Measurements from ENCODE around the gene LMOD2.

- TF ChIP-seq MTF1 (CRISPR knock-in tag; IDR thresholded peaks at IDR 0.05; ENCODE audit: borderline replicate concordance), result no peak
- no peak for TF ChIP-seq PPARD (CRISPR knock-in tag; IDR thresholded peaks at IDR 0.05)
- TF ChIP-seq ZNF766 (CRISPR knock-in tag; conservative IDR thresholded peaks at IDR 0.05), result no peak
- no peak for TF ChIP-seq TEAD2 (tag; IDR thresholded peaks at IDR 0.05)
- TF ChIP-seq POLR2A (conservative IDR thresholded peaks at IDR 0.05), result no peak
- no peak for TF ChIP-seq CBX1 (IDR thresholded peaks at IDR 0.05; ENCODE audit: low read depth)
- no peak for TF ChIP-seq FOXP4 (CRISPR knock-in tag; IDR thresholded peaks at IDR 0.05; ENCODE audit: borderline replicate concordance)
- no peak for TF ChIP-seq CTCF (IDR thresholded peaks at IDR 0.05 in 2 of 3, conservative IDR thresholded peaks at IDR 0.05 in 1 of 3; ENCODE audit: insufficient read depth in 2 of 3, low read depth in 1 of 3, low read length in 3 of 3)
- no peak for TF ChIP-seq SNRNP70 (optimal IDR thresholded peaks at IDR 0.05; ENCODE audit: low read depth, low read length)
- TF ChIP-seq ZNF75A (CRISPR knock-in tag; IDR thresholded peaks at IDR 0.05), result no peak
- TF ChIP-seq ZNF589 (CRISPR knock-in tag; IDR thresholded peaks at IDR 0.05; ENCODE audit: low read depth), result no peak
- no peak for TF ChIP-seq ZZZ3 (IDR thresholded peaks at IDR 0.05)
These were observed 10.2 kb upstream of the LMOD2 start for GRCh38 chr7:123645516-123645915.
